ENCODE results near the gene PSTPIP2.

The PSTPIP2 gene

GRCh38 chr18:45940724-45941123, 131.3 kb downstream of the PSTPIP2 start:
- DNase-seq (ENCODE audit: low read depth) = peak; percentile 46
- TF ChIP-seq CTCF (IDR thresholded peaks at IDR 0.05; ENCODE audit: insufficient read depth, low read depth, low read length, missing control alignments) = no peak
- H3K4me3 ChIP-seq (ENCODE audit: low read depth, low read length) = no peak overlapping the region

- no peak overlapping the region for H3K4me3 ChIP-seq (ENCODE audit: low read depth, low read length)
- no peak for TF ChIP-seq CTCF (IDR thresholded peaks at IDR 0.05; ENCODE audit: insufficient read depth, low read depth, low read length, missing control alignments)
- DNase-seq (ENCODE audit: low read depth) = no peak
Observed at GRCh38 chr18:45939236-45939635, 132.8 kb downstream of the PSTPIP2 start.

GRCh38 chr18:45938488-45938935, 133.5 kb downstream of the PSTPIP2 start:
- TF ChIP-seq CTCF (IDR thresholded peaks at IDR 0.05; ENCODE audit: insufficient read depth, low read depth, low read length, missing control alignments) = no peak
- no peak overlapping the region for H3K4me3 ChIP-seq (ENCODE audit: low read depth, low read length)
- DNase-seq (ENCODE audit: low read depth) = peak; percentile 35

GRCh38 chr18:45935591-45936335, 136.3 kb downstream of the PSTPIP2 start:
- TF ChIP-seq CTCF (IDR thresholded peaks at IDR 0.05; ENCODE audit: insufficient read depth, low read depth, low read length, missing control alignments) = no peak
- H3K4me3 ChIP-seq (ENCODE audit: low read depth, low read length) = no peak overlapping the region
- no peak for DNase-seq (ENCODE audit: low read depth)

Data from GM12865 (cell line).